GM12891 (cell line): ENCODE measurements around the gene DIS3L2.
"Not testable (repeated sequence)": the region's sequence is repeated elsewhere in the genome, so short reads cannot be mapped to it uniquely, and the experiment has no call there.

Experiments
- DNase-seq: peaks from one replicate; pipeline ENCODE4 v3.0.0; 2011; ENCODE audit warnings: low spot score; ENCODE audit not compliant: insufficient read length
- FAIRE-seq: peaks from 2 replicates; lab custom pipeline; 2011; peaks lifted over from hg19 to GRCh38; lab: Jason Lieb, UNC
- PAX5 ChIP-seq: IDR thresholded peaks from 2 replicates; pipeline ENCODE4 v1.6.1; 2011; ENCODE audit warnings: low read length, moderate library complexity, mild to moderate bottlenecking; ENCODE audit not compliant: insufficient read depth, severe bottlenecking
- POLR2A ChIP-seq: IDR thresholded peaks from 2 replicates; pipeline ENCODE4 v1.6.1; 2011; ENCODE audit warnings: low read depth, low read length, control low read depth
- POLR2AphosphoS5 ChIP-seq: IDR thresholded peaks from 2 replicates; pipeline ENCODE4 v1.6.1; 2011; ENCODE audit warnings: low read depth, low read length, control low read depth
- POU2F2 ChIP-seq: IDR thresholded peaks from 2 replicates; pipeline ENCODE4 v1.6.1; 2011; ENCODE audit warnings: low read depth, mild to moderate bottlenecking, control low read depth, low read length, moderate library complexity
- SPI1 ChIP-seq: IDR thresholded peaks from 2 replicates; pipeline ENCODE4 v1.6.1; 2011; ENCODE audit warnings: low read depth, low read length, control low read depth
- TAF1 ChIP-seq: IDR thresholded peaks from 2 replicates; pipeline ENCODE4 v1.6.1; 2011; ENCODE audit warnings: low read depth, low read length, control low read depth

Gene DIS3L2

DNA sequence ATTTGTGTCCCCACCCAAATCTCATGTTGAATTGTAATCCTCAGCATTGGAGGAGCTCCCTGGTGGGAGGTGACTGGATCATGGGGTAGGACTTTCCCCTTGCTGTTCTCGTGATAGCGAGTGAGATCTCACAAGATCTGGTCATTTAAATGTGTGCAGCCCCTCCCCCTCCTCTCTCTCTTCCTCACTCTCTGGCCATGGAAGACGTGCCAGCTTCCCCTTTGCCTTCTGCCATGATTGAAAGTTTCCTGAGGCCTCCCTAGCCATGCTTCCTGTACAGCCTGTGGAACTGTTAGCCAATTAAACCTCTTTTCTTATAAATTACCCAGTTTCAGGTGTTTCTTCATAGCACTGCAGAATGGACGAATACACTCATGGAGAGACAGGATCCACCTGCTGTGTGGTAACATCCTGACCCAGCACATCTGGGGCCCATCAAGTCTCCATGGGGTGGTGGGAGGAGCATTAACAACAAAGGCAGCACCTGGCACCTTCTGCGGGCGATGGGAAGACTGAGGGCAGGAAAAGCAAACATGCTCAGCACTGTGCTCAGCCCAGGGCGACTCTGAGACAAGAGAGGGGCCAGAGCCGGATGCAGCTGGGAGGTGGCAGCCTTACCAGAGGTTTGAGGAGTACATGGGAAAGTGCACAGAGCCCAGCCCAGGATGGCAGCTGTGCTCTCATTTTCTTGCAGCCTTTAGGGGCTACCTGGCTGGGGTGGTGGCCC lies 400.8 kb downstream of the DIS3L2 start:
- FAIRE-seq, result no peak
- TF ChIP-seq TAF1, result no peak
- TF ChIP-seq POLR2A, result no peak
- no peak for TF ChIP-seq POU2F2
- no peak for TF ChIP-seq SPI1
- TF ChIP-seq POLR2AphosphoS5, result no peak
- TF ChIP-seq PAX5, result no peak
- DNase-seq, result no peak

DNA sequence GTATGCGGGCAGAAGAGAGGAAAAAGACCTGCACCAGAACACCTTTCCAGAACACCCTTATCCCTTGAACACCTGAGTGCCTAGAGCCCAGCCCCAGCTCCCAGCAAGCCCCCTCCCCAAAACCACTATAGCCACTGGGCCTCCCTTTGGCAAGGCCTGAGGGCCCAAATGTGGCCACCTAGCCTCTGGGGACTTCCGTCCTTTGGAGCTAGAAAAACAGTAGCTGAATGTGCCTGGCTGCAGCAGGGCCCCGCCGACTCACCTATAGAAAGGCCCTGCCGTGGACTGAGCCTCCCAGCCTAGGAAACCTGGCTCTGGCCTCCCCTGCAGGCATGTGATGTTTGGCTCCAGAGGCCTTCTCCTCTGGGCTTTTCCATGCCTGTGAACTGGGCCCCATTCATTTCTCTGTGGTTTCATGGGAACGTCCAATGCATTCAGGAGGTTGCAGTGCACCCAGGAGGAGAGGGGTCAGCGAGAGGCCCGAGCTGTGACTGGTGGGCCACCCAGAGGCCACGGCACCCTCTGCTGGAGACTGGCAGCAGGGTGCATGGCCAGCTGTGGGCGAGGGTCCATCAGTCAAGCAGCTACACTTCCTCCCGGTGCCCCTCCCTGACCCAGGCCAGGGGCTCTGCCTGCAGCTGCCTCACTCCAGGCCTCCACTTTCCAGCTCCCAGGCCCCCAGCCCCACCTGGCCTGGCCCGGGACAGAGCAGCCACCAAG lies 401.7 kb downstream of the DIS3L2 start:
- not testable (repeated sequence) for DNase-seq, FAIRE-seq

GRCh38 chr2:232363784-232364615 lies 402.5 kb downstream of the DIS3L2 start:
- no peak for DNase-seq
- TF ChIP-seq TAF1, result no peak
- TF ChIP-seq PAX5, result no peak
- no peak for TF ChIP-seq SPI1
- TF ChIP-seq POLR2AphosphoS5, result no peak
- TF ChIP-seq POLR2A, result no peak
- TF ChIP-seq POU2F2, result no peak
- FAIRE-seq, result peak; percentile 52

DNA sequence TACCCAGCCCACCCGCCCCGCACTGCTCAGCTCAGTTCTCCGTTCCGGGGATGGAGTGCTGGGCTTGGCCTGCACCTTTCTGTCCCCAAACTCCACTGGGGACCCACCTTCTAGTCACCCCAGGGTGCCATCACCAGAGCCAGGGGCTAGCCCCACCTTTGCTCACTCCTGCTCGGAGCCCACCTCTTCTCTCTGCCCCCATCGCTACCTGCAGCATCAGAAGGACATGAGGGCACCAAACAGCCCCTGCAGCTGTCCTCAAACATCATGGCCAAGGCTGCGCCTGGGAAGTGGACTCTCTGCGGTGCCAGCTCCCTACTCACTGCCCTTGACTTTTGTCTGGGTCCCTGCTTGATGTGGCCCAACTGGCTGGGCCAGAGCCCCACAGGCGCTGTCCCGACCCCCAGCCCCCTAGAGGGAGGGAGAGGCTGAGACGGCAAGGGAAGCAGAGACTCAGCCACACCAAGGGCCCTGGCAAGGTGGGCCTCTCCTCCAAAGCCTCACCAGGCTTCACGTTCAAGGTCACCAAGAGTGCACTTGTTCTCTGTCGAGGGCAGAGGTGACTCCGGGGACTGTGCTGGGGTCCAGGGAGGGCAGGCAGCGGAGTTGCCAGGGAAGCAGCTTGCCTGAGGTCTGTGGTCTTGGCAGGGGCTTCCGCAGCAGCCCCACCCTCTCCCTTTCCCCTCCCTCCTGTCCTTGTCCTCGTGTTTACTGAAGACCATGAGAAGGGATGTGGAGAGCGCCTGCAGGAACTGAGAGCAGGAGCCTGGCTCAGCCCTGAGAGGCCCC lies 403.5 kb downstream of the DIS3L2 start:
- not testable (repeated sequence) for FAIRE-seq, DNase-seq

DNA sequence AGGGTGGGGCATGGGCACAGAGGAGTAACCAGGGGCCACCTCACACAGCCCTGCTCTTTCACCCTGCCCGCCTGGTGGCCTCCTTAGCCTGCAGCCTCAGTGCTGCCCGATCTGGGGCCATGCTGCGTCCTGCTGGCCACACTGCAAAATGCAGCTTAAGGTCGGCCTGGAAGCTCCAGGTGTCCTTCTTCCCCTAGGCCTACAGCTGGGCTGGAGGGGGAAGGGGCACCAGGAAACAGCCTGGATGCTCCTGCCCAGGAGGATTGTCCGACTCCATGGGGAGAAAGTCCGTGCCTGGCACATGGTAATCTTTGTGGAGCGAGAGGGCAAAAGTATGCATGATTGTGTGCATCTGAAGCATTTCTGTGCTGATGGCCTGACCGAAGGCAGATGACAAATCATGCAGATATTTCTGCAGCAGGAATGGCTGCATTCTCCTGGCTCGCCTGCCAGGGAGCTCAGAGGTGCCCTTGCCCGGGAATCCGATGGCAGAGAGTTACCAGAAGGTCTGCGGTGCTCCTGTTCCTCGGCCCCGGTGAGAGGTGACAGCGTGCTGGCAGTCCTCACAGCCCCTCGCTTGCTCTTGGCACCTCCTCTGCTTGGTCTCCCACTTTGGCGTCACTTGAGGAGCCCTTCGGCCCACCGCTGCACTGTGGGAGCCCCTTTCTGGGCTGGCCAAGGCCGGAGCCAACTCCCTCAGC lies 404.3 kb downstream of the DIS3L2 start:
- FAIRE-seq (peak; percentile 65), DNase-seq (no peak)
- no peak for TF ChIP-seq SPI1
- no peak for TF ChIP-seq PAX5
- no peak for TF ChIP-seq POLR2A
- no peak for TF ChIP-seq POLR2AphosphoS5
- no peak for TF ChIP-seq TAF1
- TF ChIP-seq POU2F2, result no peak

DNA sequence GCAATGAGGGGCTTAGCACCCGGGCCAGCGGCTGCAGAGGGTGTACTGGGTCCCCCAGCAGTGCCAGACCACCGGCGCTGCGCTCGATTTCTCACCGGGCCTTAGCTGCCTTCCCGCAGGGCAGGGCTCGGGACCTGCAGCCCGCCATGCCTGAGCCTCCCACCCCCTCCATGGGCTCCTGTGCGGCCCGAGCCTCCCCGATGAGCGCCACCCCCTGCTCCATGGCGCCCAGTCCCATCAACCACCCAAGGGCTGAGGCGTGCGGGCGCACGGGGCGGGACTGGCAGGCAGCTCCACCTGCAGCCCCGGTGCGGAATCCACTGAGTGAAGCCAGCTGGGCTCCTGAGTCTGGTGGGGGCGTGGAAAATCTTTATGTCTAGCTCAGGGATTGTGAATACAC lies 404.9 kb downstream of the DIS3L2 start:
- not testable (repeated sequence) for FAIRE-seq, DNase-seq

DNA sequence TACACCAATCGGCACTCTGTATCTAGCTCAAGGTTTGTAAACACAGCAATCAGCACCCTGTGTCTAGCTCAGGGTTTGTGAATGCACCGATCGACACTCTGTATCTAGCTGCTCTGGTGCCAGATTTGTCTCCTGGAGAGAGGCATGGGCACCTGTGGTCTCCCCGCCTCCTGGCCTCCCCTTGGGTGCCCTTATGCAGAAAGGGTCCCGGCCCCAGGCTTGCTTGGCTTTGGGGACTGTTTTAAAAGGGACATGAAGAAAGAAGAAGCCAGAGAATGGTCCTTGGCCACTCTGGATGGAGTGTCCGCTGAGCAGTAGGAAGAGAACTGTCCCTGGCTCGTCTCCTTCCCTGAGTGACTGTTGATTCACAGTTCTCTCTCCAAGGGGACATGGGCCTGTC lies 405.5 kb downstream of the DIS3L2 start:
- no peak for TF ChIP-seq TAF1
- TF ChIP-seq SPI1, result no peak
- TF ChIP-seq POLR2A, result no peak
- TF ChIP-seq PAX5, result no peak
- no peak for TF ChIP-seq POLR2AphosphoS5
- no peak for TF ChIP-seq POU2F2
- FAIRE-seq (no peak), DNase-seq (no peak)

DNA sequence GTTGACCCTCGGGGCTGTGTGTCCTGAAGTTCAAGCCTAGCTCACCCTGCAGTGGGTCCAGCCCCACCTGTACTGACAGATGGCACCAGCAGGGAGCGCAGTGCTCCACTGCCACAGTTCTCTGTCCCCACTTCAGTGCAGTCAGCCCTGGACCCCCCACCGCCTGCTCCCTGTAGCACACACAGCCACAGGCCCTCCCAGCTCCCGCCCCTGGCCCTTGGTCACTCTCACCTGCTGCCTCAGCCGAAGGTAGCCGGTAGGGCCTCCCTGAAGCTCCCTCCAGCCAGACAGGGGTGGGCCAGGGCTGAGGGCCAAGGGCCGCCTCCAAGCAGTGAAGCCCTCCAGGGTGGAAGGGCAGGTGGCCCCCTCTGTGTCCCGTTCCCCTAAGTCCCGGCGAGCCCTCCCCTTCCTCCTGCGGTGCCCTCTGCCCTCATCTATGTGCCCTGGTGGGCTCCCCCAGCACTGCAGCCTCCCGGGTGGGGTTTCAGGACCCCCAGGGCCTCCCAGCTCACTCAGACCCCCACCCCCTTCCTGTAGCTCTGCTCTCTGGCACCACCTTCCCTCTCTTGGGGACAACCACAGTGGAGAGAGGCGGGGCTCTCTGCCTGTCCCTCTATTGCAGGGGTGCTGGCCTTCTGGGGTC lies 406.2 kb downstream of the DIS3L2 start:
- no peak for FAIRE-seq
- DNase-seq, result no peak
- TF ChIP-seq SPI1 (no peak), TAF1 (no peak), PAX5 (no peak)

DNA sequence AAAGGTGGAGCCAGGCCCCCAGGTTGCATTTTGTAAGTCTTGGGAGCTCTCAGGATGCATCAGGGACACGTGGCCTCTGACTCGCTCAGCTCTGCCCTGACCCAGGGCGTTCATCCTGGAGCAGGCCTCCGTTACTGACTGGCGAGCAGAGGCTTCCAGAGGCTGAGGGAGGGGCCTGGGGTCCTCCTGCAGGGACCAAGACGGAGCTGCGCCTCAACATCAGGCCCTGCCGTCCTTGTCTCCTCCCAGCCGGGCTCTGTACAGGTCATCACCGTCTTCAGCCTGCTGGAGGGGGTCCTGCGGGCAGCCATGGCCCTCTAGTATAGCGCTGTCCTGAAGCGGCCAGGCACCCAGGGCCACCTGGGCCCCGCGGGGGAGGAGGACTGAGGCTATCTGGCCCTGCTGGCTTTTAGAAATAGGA lies 406.8 kb downstream of the DIS3L2 start:
- TF ChIP-seq TAF1 (no peak), POLR2A (no peak)
- FAIRE-seq (no peak), DNase-seq (no peak)
